ENCODE data around the gene ANKRD6. TPM values are rescaled to one million over a fixed set of nuclear protein-coding genes. Genes with fewer than 3 reads are reported as not detected.

The ANKRD6 gene
- total RNA-seq, 4 donors from 2014 or later, result 1.6 to 6.8 (median 2.9) TPM

GRCh38 chr6:89680551-89680950 is 247.6 kb downstream of the ANKRD6 start:
- DNase-seq, result no peak
- intact Hi-C loops (cut with DNase I; ENCODE audit: low total_unique reads), result no loop called here
- no peak for TF ChIP-seq POLR2A (IDR thresholded peaks at IDR 0.05)
- TF ChIP-seq, protein P1, sequence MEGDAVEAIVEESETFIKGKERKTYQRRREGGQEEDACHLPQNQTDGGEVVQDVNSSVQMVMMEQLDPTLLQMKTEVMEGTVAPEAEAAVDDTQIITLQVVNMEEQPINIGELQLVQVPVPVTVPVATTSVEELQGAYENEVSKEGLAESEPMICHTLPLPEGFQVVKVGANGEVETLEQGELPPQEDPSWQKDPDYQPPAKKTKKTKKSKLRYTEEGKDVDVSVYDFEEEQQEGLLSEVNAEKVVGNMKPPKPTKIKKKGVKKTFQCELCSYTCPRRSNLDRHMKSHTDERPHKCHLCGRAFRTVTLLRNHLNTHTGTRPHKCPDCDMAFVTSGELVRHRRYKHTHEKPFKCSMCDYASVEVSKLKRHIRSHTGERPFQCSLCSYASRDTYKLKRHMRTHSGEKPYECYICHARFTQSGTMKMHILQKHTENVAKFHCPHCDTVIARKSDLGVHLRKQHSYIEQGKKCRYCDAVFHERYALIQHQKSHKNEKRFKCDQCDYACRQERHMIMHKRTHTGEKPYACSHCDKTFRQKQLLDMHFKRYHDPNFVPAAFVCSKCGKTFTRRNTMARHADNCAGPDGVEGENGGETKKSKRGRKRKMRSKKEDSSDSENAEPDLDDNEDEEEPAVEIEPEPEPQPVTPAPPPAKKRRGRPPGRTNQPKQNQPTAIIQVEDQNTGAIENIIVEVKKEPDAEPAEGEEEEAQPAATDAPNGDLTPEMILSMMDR (IDR thresholded peaks at IDR 0.05 in 4 of 5, conservative IDR thresholded peaks at IDR 0.05 in 1 of 5), result no peak
- no peaks in the 10 kb centered on the region for H3K9me3 ChIP-seq
- H3K36me3 ChIP-seq, result peaks cover 0 to 64% of the 10 kb centered on the region in 2 donors
- in situ Hi-C loops (cut with MboI; ENCODE audit: low sequenced_read_pairs in 4 of 4), result no loop called here
- H3K4me3 ChIP-seq, result no peak overlapping the region
- H3K27me3 ChIP-seq, result no peaks in the 10 kb centered on the region
- peak overlapping the region; percentile 34 to 72 (median 63) for H3K27ac ChIP-seq
- H3K4me1 ChIP-seq, result peaks cover 38 to 41% of the 10 kb centered on the region in 2 donors
- peak in 1 of 2 donors; percentile 42 for ATAC-seq

- Histone ChIP-seq H3K27ac (no peak overlapping the region), H3K36me3 (peaks cover 0 to 76% of the 10 kb centered on the region in 2 donors), H3K4me1 (peaks cover 23 to 25% of the 10 kb centered on the region in 2 donors), H3K27me3 (no peaks in the 10 kb centered on the region), H3K4me3 (no peak overlapping the region), H3K9me3 (no peaks in the 10 kb centered on the region)
- in situ Hi-C loops (cut with MboI; ENCODE audit: low sequenced_read_pairs in 4 of 4) (no loop called here), intact Hi-C loops (cut with DNase I; ENCODE audit: low total_unique reads) (no loop called here)
- DNase-seq (no peak), ATAC-seq (no peak)
- TF ChIP-seq, protein P1 (IDR thresholded peaks at IDR 0.05 in 4 of 5, conservative IDR thresholded peaks at IDR 0.05 in 1 of 5), result no peak
- TF ChIP-seq POLR2A (IDR thresholded peaks at IDR 0.05), result no peak
Observed at GRCh38 chr6:89681983-89682564, 249.1 kb downstream of the ANKRD6 start.

DNA sequence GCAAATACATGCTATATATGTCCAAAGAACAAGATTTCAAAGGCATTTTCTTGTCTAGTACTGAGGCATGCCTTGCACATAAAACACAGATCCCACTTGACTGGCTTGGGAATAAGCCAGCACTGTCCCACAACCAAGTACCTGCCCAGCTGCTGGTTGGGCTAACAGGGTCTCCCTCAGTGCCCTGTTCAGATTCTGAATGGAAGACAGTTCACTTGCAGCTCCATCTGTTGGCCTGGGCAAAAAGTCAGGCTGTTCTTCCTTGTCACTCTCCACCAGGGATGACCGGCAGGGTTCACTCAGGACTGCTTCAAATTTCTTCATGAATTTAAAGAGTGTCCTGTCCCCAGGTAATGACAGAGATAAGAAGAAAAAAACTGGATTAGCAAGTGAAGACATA is 250.0 kb downstream of the ANKRD6 start:
- no peak for ATAC-seq
- TF ChIP-seq, protein P1 (IDR thresholded peaks at IDR 0.05 in 4 of 5, conservative IDR thresholded peaks at IDR 0.05 in 1 of 5), result no peak
- TF ChIP-seq POLR2A (IDR thresholded peaks at IDR 0.05), result no peak

More for the DNA sequence above, 250.0 kb downstream of the ANKRD6 start:
- Histone ChIP-seq H3K9me3 (no peaks in the 10 kb centered on the region), H3K27me3 (no peaks in the 10 kb centered on the region), H3K36me3 (peaks cover under 1 to 81% of the 10 kb centered on the region in 2 donors), H3K4me1 (peaks cover 17 to 19% of the 10 kb centered on the region in 2 donors), H3K27ac (no peak overlapping the region), H3K4me3 (no peak overlapping the region)
- in situ Hi-C loops (cut with MboI; ENCODE audit: low sequenced_read_pairs in 4 of 4), result no loop called here
- intact Hi-C loops (cut with DNase I; ENCODE audit: low total_unique reads), result no loop called here
- DNase-seq, result no peak

Other genes starting within 250 kb of the ANKRD6 start
- gene GABRR1, start 215.8 kb upstream of the ANKRD6 start, total RNA-seq, result under 1 TPM in 2 of 4 donors, not detected in 2; 0.20 to 0.25 TPM
- under 1 TPM in 2 of 4 donors, not detected in 2; 0.24 to 0.71 TPM for gene GABRR2, start 117.9 kb upstream of the ANKRD6 start, total RNA-seq
- 10 to 100 TPM; 10.5 to 15.1 (median 14.6) TPM for gene UBE2J1, start 80.4 kb upstream of the ANKRD6 start, total RNA-seq
- gene RRAGD, start 20.9 kb upstream of the ANKRD6 start, total RNA-seq, result 100 to 1,000 TPM in 2 of 4 donors, 10 to 100 TPM in 2; 53.6 to 173 (median 106) TPM
- gene LYRM2, start 205.6 kb downstream of the ANKRD6 start, total RNA-seq, result 10 to 100 TPM; 15.8 to 40.2 (median 23.3) TPM